ENCODE data around the gene CERCAM. TPM values are rescaled to one million over a fixed set of nuclear protein-coding genes. Genes with fewer than 3 reads are reported as not detected.

CERCAM gene
- polyA plus RNA-seq, 1 donor (not counting 4 experiments of a cell fraction or from before 2014, with no cell fraction given), result 15.9 TPM

DNA sequence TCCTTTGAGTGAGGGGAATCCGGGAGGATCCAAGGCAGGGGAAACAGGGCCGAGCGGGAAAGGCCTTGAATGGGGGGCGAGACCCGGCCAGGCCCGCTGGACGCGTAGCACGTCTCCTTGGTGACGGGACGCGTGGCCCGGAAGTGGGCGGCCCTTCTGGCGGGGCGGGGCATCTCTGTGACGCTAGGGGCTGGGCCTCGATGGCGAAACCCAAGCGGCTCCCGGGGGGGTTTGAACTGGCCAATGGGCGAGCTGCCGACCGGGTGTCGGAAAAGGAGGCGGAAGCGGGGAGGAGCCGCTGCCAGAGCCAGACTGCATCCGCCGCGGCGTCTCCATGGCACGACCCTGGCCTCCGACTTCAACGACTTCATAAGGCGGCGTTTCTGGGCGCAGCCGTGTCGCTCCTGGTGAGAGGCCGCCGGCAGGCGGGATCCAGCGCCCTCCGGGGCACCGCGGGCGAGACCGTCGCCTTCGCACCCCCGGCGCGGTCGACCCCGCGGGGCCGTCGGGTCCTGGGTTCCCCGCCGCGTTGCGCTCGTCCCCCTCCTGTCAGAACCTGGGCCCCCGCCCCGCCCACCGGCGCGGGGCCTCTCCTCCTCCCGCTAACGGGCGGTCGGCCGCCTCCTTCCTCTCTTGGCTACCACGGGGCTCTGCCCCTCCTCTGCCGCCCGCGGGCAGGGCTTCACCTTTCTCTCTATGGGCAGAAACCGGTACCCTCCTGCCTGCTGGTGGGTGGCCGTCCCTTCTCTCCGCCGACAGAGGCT is 35.4 kb downstream of the CERCAM start, which contains the start of gene ODF2:
Gene ODF2, plus strand, starts transcription at position 158 of the 764 bp plus-strand sequence. Its CDS starts 86 bp downstream, at position 244.
- Histone ChIP-seq H3K79me2 (ENCODE audit: control insufficient read depth, insufficient read depth, low read length) (peaks cover 10% of the 10 kb centered on the region), H3K36me3 (ENCODE audit: control insufficient read depth in 2 of 2, extremely low read depth in 1 of 2, insufficient read depth in 2 of 2, low read length in 2 of 2) (peaks cover 9 to 21% of the 10 kb centered on the region in 2 experiments), H3K9me3 (ENCODE audit: control insufficient read depth, low read depth, low read length) (no peaks in the 10 kb centered on the region), H3K9ac (ENCODE audit: control insufficient read depth, extremely low read depth, insufficient read depth, low read length) (peak within 1 kb of the TSS; percentile 73), H3K9me1 (ENCODE audit: control insufficient read depth, extremely low read depth, insufficient read depth, low read length) (no peaks in the 10 kb centered on the region), H3K27ac (ENCODE audit: control insufficient read depth, insufficient read depth, low read length) (peak within 1 kb of the TSS; percentile 63), H3K4me1 (ENCODE audit: control insufficient read depth, extremely low read depth, insufficient read depth, low read length) (peaks cover 10% of the 10 kb centered on the region), H3K4me2 (ENCODE audit: control insufficient read depth, extremely low read depth, insufficient read depth, low read depth, low read length) (peak within 1 kb of the TSS; percentile 97), H3K27me3 (ENCODE audit: control insufficient read depth, extremely low read depth, insufficient read depth, low read length) (no peaks in the 10 kb centered on the region), H2AFZ (ENCODE audit: control insufficient read depth, low read length) (peak within 1 kb of the TSS; percentile 96), H4K20me1 (ENCODE audit: control insufficient read depth, extremely low read depth, insufficient read depth, low read length) (no peaks in the 10 kb centered on the region), H3K4me3 (ENCODE audit: control insufficient read depth in 2 of 3, extremely low read depth in 1 of 3, insufficient read depth in 2 of 3, low read depth in 1 of 3, low read length in 3 of 3) (peak within 1 kb of the TSS; percentile 75 to 97 (median 92))
- TF ChIP-seq EZH2 (IDR thresholded peaks at IDR 0.05; ENCODE audit: low read length), result no peak
- TF ChIP-seq, protein P1, sequence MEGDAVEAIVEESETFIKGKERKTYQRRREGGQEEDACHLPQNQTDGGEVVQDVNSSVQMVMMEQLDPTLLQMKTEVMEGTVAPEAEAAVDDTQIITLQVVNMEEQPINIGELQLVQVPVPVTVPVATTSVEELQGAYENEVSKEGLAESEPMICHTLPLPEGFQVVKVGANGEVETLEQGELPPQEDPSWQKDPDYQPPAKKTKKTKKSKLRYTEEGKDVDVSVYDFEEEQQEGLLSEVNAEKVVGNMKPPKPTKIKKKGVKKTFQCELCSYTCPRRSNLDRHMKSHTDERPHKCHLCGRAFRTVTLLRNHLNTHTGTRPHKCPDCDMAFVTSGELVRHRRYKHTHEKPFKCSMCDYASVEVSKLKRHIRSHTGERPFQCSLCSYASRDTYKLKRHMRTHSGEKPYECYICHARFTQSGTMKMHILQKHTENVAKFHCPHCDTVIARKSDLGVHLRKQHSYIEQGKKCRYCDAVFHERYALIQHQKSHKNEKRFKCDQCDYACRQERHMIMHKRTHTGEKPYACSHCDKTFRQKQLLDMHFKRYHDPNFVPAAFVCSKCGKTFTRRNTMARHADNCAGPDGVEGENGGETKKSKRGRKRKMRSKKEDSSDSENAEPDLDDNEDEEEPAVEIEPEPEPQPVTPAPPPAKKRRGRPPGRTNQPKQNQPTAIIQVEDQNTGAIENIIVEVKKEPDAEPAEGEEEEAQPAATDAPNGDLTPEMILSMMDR (optimal IDR thresholded peaks at IDR 0.05 in 1 of 3, IDR thresholded peaks at IDR 0.05 in 1 of 3, conservative IDR thresholded peaks at IDR 0.05 in 1 of 3; ENCODE audit: extremely low read depth in 1 of 3, insufficient read depth in 2 of 3, low read length in 3 of 3), result no peak
- no peak for FAIRE-seq
- dilution Hi-C loops (cut with MboI; ENCODE audit: extremely low pct_ligation_motif_present, low sequenced_read_pairs), result no loop called here
- peak; percentile 60 for DNase-seq (ENCODE audit: low read depth, low spot score)

DNA sequence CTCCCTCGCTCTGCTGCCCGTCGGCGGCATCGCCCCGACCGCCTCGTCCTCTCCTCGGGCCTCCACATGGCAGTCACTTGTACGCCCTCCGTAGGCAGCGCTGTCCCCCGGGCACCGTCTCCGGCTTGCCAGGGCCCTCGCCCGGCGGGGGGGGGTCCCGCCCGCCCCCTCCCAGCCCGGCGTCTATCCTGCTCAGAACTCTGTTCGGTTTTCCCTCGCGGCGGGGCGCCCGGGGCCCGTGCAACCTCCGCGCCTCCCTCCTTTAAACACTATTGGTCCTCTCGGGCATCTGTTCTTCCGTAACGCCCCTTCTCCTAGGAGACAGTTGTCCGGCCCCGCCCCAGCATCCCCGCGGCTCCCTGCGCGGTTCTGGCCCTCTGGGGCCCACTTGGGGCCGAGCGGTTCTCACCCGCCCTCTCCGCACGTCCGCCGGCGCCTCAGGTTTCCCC is 36.0 kb downstream of the CERCAM start:
- Histone ChIP-seq H3K4me1 (ENCODE audit: control insufficient read depth, extremely low read depth, insufficient read depth, low read length) (peaks cover 10% of the 10 kb centered on the region), H3K9me1 (ENCODE audit: control insufficient read depth, extremely low read depth, insufficient read depth, low read length) (no peaks in the 10 kb centered on the region), H3K9ac (ENCODE audit: control insufficient read depth, extremely low read depth, insufficient read depth, low read length) (peak overlapping the region; percentile 73), H3K79me2 (ENCODE audit: control insufficient read depth, insufficient read depth, low read length) (peaks cover 10% of the 10 kb centered on the region), H3K4me2 (ENCODE audit: control insufficient read depth, extremely low read depth, insufficient read depth, low read depth, low read length) (peak overlapping the region; percentile 97), H2AFZ (ENCODE audit: control insufficient read depth, low read length) (peak overlapping the region; percentile 83), H3K27me3 (ENCODE audit: control insufficient read depth, extremely low read depth, insufficient read depth, low read length) (no peaks in the 10 kb centered on the region), H3K36me3 (ENCODE audit: control insufficient read depth in 2 of 2, extremely low read depth in 1 of 2, insufficient read depth in 2 of 2, low read length in 2 of 2) (peaks cover 9 to 24% of the 10 kb centered on the region in 2 experiments), H3K27ac (ENCODE audit: control insufficient read depth, insufficient read depth, low read length) (peak overlapping the region; percentile 49), H4K20me1 (ENCODE audit: control insufficient read depth, extremely low read depth, insufficient read depth, low read length) (no peaks in the 10 kb centered on the region), H3K9me3 (ENCODE audit: control insufficient read depth, low read depth, low read length) (no peaks in the 10 kb centered on the region), H3K4me3 (ENCODE audit: control insufficient read depth in 2 of 3, extremely low read depth in 1 of 3, insufficient read depth in 2 of 3, low read depth in 1 of 3, low read length in 3 of 3) (peak overlapping the region; percentile 75 to 97 (median 92))
- FAIRE-seq, result no peak
- TF ChIP-seq, protein P1 (optimal IDR thresholded peaks at IDR 0.05 in 1 of 3, IDR thresholded peaks at IDR 0.05 in 1 of 3, conservative IDR thresholded peaks at IDR 0.05 in 1 of 3; ENCODE audit: extremely low read depth in 1 of 3, insufficient read depth in 2 of 3, low read length in 3 of 3), result no peak
- TF ChIP-seq EZH2 (IDR thresholded peaks at IDR 0.05; ENCODE audit: low read length), result no peak
- DNase-seq (ENCODE audit: low read depth, low spot score), result no peak
- dilution Hi-C loops (cut with MboI; ENCODE audit: extremely low pct_ligation_motif_present, low sequenced_read_pairs), result no loop called here

Measured in keratinocyte (primary cell).